SW 1271 (cell line): ENCODE measurements around the gene CDH24.

Experiments
- DNase-seq, 2 experiments: peaks; one replicate each; lab custom pipeline; 2025; lab: John Stamatoyannopoulos, UW

CDH24 gene, protein sequence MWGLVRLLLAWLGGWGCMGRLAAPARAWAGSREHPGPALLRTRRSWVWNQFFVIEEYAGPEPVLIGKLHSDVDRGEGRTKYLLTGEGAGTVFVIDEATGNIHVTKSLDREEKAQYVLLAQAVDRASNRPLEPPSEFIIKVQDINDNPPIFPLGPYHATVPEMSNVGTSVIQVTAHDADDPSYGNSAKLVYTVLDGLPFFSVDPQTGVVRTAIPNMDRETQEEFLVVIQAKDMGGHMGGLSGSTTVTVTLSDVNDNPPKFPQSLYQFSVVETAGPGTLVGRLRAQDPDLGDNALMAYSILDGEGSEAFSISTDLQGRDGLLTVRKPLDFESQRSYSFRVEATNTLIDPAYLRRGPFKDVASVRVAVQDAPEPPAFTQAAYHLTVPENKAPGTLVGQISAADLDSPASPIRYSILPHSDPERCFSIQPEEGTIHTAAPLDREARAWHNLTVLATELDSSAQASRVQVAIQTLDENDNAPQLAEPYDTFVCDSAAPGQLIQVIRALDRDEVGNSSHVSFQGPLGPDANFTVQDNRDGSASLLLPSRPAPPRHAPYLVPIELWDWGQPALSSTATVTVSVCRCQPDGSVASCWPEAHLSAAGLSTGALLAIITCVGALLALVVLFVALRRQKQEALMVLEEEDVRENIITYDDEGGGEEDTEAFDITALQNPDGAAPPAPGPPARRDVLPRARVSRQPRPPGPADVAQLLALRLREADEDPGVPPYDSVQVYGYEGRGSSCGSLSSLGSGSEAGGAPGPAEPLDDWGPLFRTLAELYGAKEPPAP

DNA sequence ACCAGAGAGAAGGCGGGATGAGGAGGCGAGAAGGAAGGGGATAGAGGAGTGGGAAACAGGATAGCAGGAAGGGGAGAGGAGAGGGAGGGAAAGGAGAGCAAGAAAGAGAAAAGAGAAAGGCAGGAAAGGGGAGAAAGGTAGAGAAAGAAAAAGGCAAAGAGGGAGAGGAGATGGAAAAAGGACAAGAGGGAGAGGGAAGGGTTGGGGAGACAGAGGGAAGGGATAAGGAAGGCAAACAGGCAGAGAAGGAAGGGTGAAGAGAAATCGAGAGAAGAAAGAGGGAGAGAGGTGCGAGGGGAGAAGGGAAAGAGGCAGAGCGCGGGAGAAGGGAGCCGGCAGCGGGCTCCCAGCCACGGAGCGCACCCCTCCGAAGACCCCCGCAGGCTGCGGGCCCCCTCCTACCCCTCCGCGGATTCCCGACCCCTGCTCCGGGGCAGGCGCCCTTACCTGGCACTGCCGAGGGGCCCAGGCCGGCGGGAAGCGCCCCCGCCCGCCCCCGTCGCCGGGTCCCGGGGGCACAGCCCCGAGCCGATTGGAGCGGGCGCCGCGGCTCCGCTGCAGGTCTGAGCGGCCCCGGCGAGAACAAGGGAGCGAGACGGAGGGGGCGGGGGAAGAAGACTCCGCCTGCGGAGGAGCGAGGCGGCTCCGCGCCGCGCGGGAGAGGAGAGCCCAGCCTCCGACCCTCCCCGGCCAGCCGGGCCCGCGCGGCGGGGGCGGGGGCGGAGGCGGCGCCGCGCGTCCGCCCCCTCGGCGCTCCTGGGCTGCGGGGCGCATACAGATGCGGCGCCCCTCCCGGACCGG, at the start of gene CDH24:
Gene CDH24, minus strand, starts transcription at position 565 of the 801 bp plus-strand sequence. CDS start 1,787 bp downstream, outside the sequence.
- DNase-seq, result no peak

DNA sequence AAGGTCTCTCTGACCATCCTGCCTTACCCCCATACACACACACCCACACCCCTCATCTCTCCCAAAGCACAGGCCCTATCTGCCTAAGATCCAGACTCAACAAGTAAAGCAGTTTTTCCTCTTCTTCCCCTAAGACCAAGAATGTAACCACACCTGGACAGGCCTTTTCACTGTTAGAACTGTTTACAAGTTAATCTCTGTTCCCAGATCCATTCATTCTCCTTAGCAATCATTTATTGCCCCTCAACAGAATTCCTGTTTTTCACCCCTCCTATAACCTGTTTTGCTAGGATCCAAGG, 49.4 kb upstream of the CDH24 start:
- DNase-seq, result no peak

DNA sequence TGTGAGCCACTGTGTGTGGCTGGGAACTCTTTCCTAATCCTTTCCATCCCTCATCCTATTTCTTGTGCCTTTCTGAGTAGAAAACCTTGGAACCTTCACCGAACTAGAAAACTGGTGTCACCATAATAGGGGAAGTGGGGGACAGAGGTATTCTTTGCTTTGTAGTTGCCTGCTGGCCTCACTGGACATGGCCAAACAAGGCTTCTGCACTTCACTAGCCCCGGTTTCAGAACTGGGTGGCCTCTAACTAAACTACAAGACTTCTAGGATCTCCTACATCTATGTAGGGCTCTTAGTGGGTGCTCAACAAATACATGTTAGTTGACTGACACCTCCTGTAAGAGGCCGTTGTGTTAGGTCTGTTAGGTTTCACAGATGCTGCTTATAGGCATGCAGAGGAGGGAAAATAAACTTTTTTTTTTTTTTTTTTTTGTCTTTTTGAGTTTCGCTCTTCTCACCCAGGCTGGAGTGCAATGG, 48.1 kb upstream of the CDH24 start:
- no peak for DNase-seq

DNA sequence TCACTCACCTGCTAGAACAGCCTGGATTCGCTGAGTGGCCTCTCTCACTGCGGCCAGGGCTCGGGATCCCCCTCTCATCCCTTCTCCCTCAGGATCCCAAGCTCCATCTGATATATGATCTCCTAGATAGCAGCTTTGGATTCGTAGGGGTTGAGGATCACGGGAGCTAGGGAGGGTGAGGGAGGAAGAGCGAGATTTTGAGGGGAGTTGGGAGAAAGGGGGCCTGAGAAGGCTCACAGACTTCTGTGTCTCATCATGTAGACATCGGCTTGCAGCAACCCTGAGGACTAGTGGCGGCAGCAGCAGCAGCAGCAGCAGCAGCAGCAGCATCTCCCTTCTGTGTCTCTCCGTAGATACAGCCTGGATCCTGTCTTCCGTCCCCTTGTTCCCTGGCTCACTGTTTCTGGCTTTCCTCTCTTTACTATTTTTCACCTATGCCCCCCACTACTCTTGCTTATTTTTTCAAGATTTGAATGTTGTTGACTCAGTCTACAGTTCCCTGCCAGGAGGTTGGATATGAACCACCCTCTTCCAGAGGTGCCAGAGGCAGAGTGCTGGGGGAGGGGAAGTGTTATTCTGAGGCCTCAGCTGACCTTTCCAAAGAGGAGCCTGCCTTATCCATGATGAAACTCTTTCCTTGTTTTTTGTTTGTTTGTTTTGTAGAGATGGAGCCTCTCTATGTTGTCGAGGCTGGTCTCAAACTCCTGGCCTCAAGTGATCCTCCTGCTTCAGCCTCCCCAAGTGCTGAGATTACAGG, 47.4 kb upstream of the CDH24 start, which contains the start of gene CIROP:
Gene CIROP, minus strand, starts transcription at position 399 of the 757 bp plus-strand sequence. Its CDS starts 69 bp downstream, at position 330.
- DNase-seq, result no peak

DNA sequence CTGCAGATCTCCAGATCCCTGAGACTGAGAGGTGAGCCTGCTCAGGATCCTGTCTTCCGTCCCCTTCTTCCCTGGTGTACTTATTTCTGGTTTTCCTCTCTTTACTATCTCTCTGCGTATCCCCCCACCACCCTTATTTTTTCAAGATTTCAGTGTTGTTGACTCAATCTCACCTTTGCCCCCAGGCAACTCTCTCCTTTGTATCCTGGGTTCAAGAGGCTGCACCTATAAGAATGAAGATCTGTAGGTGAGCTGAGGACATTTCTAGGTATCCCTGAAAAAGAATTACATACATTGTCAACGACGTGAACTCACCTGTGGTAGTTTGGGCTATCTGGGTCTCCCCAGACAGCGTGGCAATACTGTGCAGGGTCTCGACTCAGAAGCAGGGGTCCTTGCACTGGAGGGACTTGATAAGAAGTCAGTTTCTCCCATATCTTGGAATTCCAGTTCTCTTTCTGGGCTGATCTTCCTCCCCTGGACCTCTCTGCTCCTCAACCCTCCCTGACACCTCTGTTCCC, 46.8 kb upstream of the CDH24 start:
- DNase-seq, result no peak

DNA sequence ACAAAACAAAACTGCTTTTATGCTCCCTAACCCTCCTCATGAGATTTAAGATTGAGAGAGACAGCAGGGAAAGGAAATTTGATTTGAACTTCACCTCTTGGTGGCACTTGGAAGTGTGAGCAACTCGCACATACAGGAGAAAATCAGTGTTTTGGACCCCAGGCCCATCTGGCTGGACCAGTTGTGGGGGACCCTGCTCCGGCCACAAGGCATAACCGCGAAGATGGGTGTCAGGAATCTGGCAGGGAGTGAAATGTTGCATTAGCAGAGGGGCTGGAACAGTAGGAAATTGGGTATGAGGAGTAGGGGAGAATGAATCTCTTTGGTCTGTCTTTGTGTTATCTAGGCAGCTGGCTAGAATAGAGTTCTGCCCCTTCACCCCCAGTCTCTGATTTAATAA, 46.3 kb upstream of the CDH24 start:
- no peak for DNase-seq

DNA sequence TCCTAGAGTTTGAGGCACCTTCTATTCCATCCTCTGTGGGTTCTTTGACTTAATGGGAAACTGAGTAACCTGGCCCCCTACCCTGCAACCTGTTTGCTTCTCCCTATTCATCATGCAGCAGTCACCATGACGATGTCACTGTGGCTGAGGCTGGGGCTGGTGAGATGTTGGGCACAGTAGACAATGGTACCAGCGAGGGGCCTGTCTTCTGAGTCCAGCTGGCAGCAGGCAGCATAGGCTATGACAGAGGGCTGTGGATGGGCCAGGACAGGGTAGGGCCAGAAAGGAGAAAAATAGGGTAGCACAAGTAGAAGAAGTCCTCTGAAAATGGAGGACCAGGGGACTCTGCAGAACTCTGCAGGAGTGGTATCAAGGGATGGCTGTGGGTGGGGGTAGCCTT, 45.5 kb upstream of the CDH24 start:
- DNase-seq, result no peak

DNA sequence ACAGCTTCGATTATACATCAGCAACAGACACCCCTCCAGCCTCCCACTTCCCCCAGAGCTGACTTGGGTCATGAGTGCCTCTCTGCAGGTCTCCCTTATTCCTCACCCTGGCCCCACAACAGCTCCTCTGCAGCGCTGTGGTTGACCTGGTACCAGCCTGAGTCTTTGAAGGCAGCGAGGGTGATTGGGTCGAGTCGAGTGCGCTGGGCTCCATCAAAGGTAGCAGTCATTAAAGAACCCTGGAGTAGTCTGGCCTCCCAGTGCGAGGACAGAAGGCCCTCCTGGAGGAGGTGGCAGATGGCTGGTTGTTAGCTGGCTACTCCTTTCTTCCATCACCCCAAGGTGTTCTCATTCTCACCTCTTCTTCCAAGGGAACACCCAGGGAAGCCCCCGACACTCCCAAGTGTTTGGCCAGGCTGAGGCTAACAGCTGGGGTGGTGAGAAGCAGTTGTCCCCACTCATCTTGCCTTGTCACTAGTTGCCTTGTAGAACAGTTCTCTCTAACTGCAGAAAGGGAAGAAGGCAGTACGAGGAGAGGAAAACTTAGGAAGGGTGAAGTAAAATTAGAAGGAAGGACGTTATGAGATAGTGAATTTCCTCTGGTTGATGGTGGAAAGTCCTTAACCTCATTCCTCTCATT, 44.8 kb upstream of the CDH24 start:
- DNase-seq, result no peak

DNA sequence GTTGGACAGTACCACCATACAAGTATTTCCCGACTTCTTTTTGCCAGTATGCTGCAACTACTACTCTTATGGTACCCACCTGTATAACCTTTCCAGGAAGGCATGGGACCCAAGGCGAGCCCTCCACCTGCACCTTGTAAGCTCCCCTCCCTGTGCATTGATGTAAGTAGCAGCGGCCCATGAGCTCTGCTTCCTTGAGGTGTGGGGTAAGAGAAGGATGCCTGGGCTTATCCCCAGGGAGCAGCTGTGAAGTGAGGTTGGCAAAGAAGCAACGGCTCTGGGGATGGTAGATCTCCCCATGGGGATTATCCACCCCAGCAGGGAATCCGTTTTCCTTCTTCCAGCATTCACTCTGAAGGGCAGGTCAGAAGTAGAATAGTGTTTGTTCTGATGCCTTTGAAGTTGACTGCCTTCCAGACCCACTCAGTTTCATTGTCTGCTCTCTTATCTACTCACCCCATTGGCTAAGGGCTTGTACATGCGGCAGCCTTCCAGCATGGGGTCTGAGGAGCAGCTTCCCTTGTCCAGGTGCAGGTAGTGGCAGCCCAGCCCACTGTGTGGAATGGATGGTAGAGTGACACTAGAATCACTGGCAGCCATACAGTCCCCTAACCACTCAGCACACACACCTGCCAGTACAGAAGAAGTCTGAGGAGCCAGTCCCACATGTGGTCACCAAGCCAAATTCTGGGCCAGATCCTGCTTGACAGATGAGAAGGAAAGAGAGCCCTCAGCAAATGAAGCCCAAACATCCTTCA, 44.1 kb upstream of the CDH24 start:
- no peak for DNase-seq

DNA sequence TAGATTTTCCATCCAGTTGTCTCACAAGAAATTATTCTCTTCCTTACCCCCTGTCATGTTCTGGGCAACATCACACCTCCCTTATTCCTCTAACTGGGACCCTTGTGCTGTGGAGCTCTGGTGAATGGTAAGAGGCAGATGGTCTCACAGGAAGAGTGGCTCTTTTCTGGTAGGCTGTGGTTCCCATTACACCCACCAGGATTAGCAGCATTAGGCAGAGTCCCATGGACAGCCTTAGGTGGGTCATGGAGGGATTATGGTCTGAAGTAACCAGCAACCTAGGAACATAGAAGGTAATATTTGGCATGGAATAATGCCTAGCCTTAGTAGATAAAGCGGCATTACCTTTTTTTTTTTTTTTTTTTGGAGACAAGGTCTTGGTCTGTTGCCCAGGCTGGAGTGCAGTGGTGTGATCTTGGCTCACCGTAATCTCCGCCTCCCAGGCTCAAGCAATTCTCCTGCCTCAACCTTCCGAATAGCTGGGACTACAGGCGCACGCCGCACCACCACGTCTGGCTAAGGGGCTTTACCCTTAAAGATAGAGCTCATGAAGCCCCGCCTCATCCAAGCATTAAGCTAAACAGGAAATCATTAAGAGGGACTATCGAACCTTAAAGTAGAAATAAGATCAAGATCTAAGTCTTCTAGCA, 42.0 kb upstream of the CDH24 start:
- DNase-seq, result no peak

DNA sequence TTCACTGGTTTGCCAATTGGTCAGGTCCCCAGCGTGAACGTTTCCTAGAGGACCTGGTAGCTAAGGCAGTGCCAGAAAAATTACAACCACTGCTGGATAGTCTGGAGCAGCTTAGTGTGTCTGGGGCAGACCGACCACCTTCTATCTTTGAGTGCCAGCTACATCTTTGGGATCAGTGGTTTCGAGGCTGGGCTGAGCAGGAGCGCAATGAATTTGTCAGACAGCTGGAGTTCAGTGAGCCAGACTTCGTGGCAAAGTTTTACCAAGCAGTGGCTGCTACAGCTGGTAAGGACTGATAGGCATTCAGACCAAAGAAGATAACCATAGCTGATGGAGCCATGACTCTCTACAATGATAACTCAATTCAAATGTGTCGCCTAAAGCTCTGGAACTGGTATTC, 40.5 kb upstream of the CDH24 start:
- no peak for DNase-seq

DNA sequence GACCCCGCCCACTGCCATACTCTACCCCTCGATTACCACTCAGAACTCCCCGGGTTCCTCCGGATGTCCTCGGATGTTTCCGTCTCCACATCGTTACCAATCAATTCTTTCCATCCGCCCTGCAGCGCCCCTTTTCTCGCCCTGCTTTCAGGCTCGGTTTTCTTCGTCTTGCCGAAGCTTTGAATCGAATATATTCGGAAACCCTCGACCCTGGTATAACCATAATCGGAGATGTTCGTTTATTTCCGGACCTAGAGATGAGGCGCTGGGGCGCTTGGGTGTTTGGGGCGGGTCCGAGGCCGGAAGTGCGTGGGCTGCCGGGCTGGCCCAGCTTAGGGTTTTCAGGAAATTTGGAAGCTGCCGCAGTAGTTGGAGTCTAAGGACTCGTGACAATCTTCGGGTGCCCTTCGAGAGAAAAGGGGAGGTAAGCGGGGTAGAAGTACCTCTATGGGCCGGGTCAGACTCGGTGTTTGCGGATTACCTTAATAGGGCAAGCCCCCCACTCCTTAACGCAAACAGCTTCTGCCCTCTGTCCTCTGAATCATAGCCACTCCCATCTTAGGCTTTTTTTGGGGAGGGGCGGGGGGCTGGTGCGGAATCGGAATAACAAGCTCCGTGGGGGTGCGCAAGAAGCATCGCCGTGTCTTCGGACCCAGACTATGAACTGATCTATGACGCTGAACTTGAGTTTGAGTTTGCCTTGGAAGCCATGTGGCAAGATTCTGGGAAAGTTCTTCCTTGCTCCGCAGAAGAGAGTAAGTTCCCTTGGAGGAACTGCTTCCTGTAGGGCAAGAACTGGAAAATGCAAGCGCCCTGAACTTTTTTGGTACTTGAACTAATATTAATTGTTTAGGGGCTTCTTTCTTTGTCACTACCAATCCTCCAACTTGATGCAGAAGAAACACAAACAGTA, 38.1 kb upstream of the CDH24 start, which contains the start of gene C14orf119:
Gene C14orf119, plus strand, starts transcription at position 310 of the 913 bp plus-strand sequence. CDS start 2,154 bp downstream, outside the sequence.
- no peak for DNase-seq

DNA sequence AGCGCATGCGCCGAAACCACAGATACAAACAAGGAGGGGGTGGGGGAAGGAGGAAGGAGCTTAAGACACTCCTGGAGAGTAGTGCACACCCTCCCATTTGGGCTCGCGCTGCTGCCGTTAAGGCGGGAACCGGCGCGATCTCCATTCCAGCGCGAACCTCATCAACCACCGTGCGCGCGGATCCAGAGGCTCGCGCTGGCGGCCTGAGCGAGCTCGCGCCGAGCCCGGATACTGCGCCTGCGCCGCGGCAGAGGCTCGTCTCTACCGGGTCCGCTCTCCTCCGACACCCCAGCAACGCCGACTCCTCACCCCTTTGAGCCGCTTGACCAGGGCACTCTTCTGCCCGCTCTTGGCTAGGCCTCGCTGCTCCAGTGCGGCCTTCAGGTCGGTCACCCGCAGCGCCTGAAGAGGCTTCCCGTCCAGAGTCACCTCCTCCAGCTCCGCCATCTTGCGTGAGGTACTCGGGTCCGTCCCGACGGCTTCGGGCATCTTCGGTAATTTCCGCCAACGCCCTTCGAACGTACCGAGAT, 37.4 kb upstream of the CDH24 start, which contains the start of gene ACIN1:
Gene ACIN1, minus strand, starts transcription at position 471 of the 530 bp plus-strand sequence. Its CDS starts 24 bp downstream, at position 447.
- no peak for DNase-seq

DNA sequence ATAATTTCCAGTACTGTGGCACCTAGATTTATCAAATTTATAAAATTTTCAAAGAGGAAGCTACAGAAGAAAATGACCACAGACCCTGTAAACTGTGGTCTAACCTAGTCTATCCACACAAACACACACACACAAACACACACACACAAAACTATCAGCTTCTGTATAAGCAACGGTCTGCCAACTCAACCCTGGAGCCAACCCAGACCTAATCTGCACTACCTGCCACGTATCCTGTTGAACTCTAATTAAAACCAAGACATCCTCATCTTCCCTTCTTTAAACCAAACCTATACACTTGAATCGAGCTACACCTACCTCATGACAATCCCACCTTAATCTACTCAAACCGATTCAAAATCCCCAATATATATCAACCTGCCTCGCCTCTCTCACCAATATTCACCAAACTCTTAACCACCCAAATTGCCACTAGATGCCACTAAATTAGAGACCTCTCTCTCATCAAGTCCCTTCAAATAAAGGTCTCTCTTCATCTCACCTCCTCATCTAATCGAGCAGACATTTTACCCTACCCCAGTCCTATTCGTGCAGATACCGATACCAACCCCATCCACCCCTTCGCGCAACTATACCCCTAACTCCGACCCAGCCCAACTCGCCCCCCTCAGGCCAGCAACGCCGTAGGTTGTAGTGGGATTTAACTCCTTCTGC, 36.8 kb upstream of the CDH24 start:
- DNase-seq, result no peak

DNA sequence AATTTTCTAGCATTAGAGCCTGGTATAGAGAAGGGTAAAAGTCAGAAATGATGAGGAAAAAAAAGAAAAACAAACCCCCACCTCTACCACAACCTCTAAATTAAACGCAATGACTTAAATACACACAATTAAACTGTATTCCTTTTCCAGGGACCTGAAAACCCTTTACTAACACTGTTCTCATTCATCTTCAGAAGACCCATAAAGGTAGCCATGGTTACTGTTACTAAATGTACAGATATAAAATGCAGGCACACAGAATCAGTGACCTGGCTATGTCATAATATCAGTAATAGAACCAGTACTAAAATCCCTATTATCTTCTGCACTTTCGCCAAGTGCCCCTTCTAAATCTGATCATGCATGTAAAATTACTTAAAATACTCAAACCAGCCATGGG, 36.2 kb upstream of the CDH24 start:
- DNase-seq, result no peak

DNA sequence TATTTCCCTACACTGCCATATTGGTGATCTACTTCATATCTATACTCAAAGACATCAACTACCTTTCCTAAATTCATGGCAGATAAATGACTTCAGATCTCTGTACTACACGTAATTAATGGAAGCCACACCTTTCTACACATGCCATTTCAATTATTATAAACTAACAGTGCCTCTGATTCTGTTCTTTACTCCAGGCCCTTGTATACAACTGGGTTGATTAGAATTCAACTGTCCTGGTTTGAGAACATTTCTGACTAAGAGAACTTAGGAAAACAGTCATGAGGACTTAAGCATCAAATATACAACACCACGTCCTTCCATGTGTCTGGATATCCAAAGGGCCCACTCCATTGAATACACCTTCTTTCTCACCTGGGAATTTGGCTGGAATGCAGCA, 35.8 kb upstream of the CDH24 start:
- DNase-seq, result no peak
